Esophagus (tissue), 2 donors: ENCODE measurements around the gene ATP12A. TPM values are rescaled to one million over a fixed set of nuclear protein-coding genes. Genes with fewer than 3 reads are reported as not detected.

Experiments
- H3K27ac ChIP-seq, 2 donors: one replicate each; pipeline ENCODE4 v1.5.1; 2013; ENCODE audit warnings: low read depth in 2 of 2, mild to moderate bottlenecking in 2 of 2, inconsistent platforms in 1 of 2, low read length in 1 of 2, moderate library complexity in 1 of 2
- H3K27me3 ChIP-seq, 2 donors: one replicate each; pipeline ENCODE4 v1.6.1; 2013; ENCODE audit warnings: low read length in 2 of 2, control low read depth in 1 of 2, mild to moderate bottlenecking in 1 of 2; ENCODE audit not compliant: insufficient read depth in 2 of 2, control insufficient read depth in 1 of 2
- H3K36me3 ChIP-seq, 2 donors: one replicate each; pipeline ENCODE4 v1.6.1; 2013; ENCODE audit warnings: low read length in 1 of 2; ENCODE audit not compliant: control insufficient read depth in 2 of 2, insufficient read depth in 2 of 2
- H3K4me1 ChIP-seq, 2 donors: one replicate each; pipeline ENCODE4 v1.6.1; 2013; ENCODE audit warnings: low read length in 1 of 2; ENCODE audit not compliant: control insufficient read depth in 2 of 2, insufficient read depth in 2 of 2
- H3K4me3 ChIP-seq, 2 donors: one replicate each; pipeline ENCODE4 v1.5.1; 2013; ENCODE audit warnings: low read length in 2 of 2, mild to moderate bottlenecking in 2 of 2, low read depth in 1 of 2, moderate library complexity in 1 of 2
- H3K9me3 ChIP-seq, 2 donors: one replicate each; pipeline ENCODE4 v1.6.1; 2013; ENCODE audit warnings: mild to moderate bottlenecking in 2 of 2, low read depth in 1 of 2, low read length in 1 of 2, moderate library complexity in 1 of 2; ENCODE audit not compliant: control insufficient read depth in 2 of 2, insufficient read depth in 1 of 2
- WGBS, 2 donors: extraction: QIAGEN DNeasy Blood & Tissue Kit; methylation state at CpG; one replicate each; pipeline ENCODE4 v1.1.7; 2013; 5-methylcytosine and 5-hydroxymethylcytosine counted together
- polyA plus RNA-seq, 2 donors: library from polyadenylated mRNA; stranded (reverse); fragments of 200-250 nt; gene quantifications; one replicate each; pipeline ENCODE4 v1.2.3, GENCODE V29; 2013
- donor health status: healthy with polysubstance abuse.
- donor health status: Bipolar disorder and iron deficiency.

Gene ATP12A
- polyA plus RNA-seq, 2 donors: 0.81 to 1.8 TPM

DNA sequence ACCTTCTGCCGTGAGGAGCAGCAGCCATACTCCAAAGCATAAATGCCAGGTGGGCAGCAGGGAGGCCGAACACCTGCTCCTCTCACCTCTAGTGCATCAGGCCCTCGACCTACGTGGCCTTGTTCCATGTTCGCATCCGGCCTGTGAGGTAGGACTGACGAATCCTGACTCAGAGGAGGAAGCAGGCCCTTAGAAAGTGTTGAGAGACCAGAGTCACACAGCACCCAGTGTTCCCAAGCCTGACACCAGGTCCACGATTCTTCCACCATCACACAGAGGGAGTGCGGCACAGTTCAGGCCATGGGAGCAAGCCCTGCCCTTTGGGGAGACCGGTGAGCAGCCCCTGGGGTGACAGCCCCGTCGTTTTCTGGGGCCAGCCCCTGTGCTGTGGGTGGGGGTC, 14.7 kb downstream of the ATP12A start:
- Histone ChIP-seq H3K4me3 (no peak overlapping the region), H3K27ac (no peak overlapping the region), H3K36me3 (no peaks in the 10 kb centered on the region), H3K27me3 (no peaks in the 10 kb centered on the region), H3K9me3 (no peaks in the 10 kb centered on the region), H3K4me1 (no peaks in the 10 kb centered on the region)
- WGBS, 2 donors: 77 to 83% methylated on average over 12 of the region's 12 CpGs

GRCh38 chr13:24698686-24699085, 18.5 kb downstream of the ATP12A start:
- H3K27me3 ChIP-seq: no peaks in the 10 kb centered on the region
- H3K36me3 ChIP-seq: no peaks in the 10 kb centered on the region
- no peaks in the 10 kb centered on the region for H3K9me3 ChIP-seq
- no peak overlapping the region for H3K27ac ChIP-seq
- WGBS, 2 donors: 91 to 92% methylated on average over 12 of the region's 12 CpGs
- H3K4me1 ChIP-seq: no peaks in the 10 kb centered on the region
- no peak overlapping the region for H3K4me3 ChIP-seq

GRCh38 chr13:24699541-24699940, 19.3 kb downstream of the ATP12A start:
- no peaks in the 10 kb centered on the region for H3K4me1 ChIP-seq
- H3K36me3 ChIP-seq: no peaks in the 10 kb centered on the region
- no peak overlapping the region for H3K4me3 ChIP-seq
- H3K27ac ChIP-seq: no peak overlapping the region
- H3K27me3 ChIP-seq: no peaks in the 10 kb centered on the region
- H3K9me3 ChIP-seq: no peaks in the 10 kb centered on the region
- 81 to 89% methylated on average over 5 of the region's 5 CpGs for WGBS, 2 donors

- Histone ChIP-seq H3K4me3 (no peak overlapping the region), H3K36me3 (no peaks in the 10 kb centered on the region), H3K27me3 (no peaks in the 10 kb centered on the region), H3K4me1 (no peaks in the 10 kb centered on the region), H3K9me3 (no peaks in the 10 kb centered on the region), H3K27ac (no peak overlapping the region)
- 79 to 84% methylated on average over 8 of the region's 8 CpGs for WGBS, 2 donors
Measured at GRCh38 chr13:24700539-24700938, 20.3 kb downstream of the ATP12A start.

GRCh38 chr13:24706886-24707585, 26.8 kb downstream of the ATP12A start:
- H3K27me3 ChIP-seq: no peaks in the 10 kb centered on the region
- WGBS, 2 donors: 89 to 91% methylated on average over 14 of the region's 14 CpGs

DNA sequence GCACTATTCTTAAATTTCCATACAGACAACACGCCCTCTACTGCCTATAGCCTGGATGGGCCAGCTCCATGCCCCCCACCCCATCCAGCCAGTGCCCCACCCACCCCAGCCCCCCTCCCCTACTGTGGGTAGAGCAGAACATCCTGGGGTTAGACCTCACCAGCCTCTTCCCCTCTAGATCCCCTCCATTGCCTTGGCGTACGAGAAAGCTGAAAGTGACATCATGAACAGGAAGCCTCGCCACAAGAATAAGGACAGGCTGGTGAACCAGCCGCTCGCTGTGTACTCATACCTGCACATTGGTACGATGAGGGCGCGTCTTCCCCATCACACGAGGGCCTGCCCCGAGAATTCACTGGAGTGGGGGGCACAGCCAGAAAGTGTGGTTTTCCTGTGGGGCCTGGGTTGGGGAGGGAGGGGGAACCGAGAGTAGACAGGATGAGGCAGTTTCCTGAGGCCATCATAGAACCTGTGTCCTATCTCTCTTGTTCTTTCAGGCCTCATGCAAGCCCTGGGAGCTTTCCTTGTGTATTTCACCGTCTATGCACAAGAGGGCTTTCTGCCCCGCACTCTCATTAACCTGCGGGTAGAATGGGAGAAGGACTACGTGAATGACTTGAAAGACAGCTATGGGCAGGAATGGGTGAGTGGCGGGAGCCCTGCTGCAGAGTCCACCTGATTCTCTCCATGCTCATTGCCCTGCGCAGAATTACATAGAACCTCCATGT, 29.1 kb downstream of the ATP12A start:
- Histone ChIP-seq H3K27ac (no peak overlapping the region), H3K4me1 (no peaks in the 10 kb centered on the region), H3K9me3 (no peaks in the 10 kb centered on the region), H3K36me3 (no peaks in the 10 kb centered on the region), H3K4me3 (no peak overlapping the region), H3K27me3 (no peaks in the 10 kb centered on the region)
- WGBS, 2 donors: 74 to 78% methylated on average over 18 of the region's 18 CpGs

More at GRCh38 chr13:24706886-24707585, 26.8 kb downstream of the ATP12A start:
- no peaks in the 10 kb centered on the region for H3K4me1 ChIP-seq
- no peaks in the 10 kb centered on the region for H3K9me3 ChIP-seq
- no peak overlapping the region for H3K27ac ChIP-seq
- H3K36me3 ChIP-seq: no peaks in the 10 kb centered on the region
- no peak overlapping the region for H3K4me3 ChIP-seq

GRCh38 chr13:24713022-24713421, 32.8 kb downstream of the ATP12A start:
- H3K9me3 ChIP-seq: no peaks in the 10 kb centered on the region
- H3K4me3 ChIP-seq: no peak overlapping the region
- no peaks in the 10 kb centered on the region for H3K27me3 ChIP-seq
- no peak overlapping the region for H3K27ac ChIP-seq
- H3K4me1 ChIP-seq: no peaks in the 10 kb centered on the region
- H3K36me3 ChIP-seq: no peaks in the 10 kb centered on the region
- 16 to 20% methylated on average over 2 of the region's 2 CpGs for WGBS, 2 donors

DNA sequence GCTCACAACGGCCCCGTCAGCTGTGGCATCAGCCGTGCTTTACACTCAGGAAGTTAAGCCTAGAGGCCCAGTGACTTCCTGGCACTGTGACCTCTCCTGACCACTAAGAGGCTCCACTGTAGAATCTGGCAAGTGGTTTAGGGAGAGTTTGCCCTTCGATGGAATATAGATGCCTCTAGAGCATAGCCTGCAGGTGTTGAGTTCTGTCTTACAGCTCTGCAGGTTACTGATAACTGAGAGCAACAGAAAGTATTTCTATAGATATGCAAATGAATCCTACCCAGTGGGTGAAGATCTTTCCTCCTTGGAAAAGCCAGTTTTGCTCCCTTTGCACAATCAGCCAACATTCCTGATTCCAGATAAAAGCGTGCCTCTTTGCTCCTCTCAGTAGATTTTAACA, 35.8 kb downstream of the ATP12A start:
- WGBS, 2 donors: 57 to 59% methylated on average over 5 of the region's 5 CpGs

GRCh38 chr13:24716446-24716845, 36.2 kb downstream of the ATP12A start:
- WGBS, 2 donors: 61 to 69% methylated on average over 7 of the region's 7 CpGs
- H3K27ac ChIP-seq: no peak overlapping the region
- H3K9me3 ChIP-seq: no peaks in the 10 kb centered on the region

More for the DNA sequence above, 35.8 kb downstream of the ATP12A start:
- Histone ChIP-seq H3K27ac (no peak overlapping the region), H3K9me3 (no peaks in the 10 kb centered on the region), H3K27me3 (no peaks in the 10 kb centered on the region), H3K36me3 (no peaks in the 10 kb centered on the region), H3K4me1 (no peaks in the 10 kb centered on the region), H3K4me3 (no peak overlapping the region)

GRCh38 chr13:24717217-24717616, 37.0 kb downstream of the ATP12A start:
- WGBS, 2 donors: 57 to 76% methylated on average over 4 of the region's 4 CpGs
- Histone ChIP-seq H3K27ac (no peak overlapping the region), H3K27me3 (no peaks in the 10 kb centered on the region), H3K9me3 (no peaks in the 10 kb centered on the region), H3K4me1 (no peaks in the 10 kb centered on the region), H3K36me3 (no peaks in the 10 kb centered on the region), H3K4me3 (no peak overlapping the region)

More at GRCh38 chr13:24716446-24716845, 36.2 kb downstream of the ATP12A start:
- no peaks in the 10 kb centered on the region for H3K36me3 ChIP-seq
- no peaks in the 10 kb centered on the region for H3K4me1 ChIP-seq
- H3K4me3 ChIP-seq: no peak overlapping the region
- H3K27me3 ChIP-seq: no peaks in the 10 kb centered on the region
